Measurements from ENCODE around the gene TUBA8.

The TUBA8 gene

DNA sequence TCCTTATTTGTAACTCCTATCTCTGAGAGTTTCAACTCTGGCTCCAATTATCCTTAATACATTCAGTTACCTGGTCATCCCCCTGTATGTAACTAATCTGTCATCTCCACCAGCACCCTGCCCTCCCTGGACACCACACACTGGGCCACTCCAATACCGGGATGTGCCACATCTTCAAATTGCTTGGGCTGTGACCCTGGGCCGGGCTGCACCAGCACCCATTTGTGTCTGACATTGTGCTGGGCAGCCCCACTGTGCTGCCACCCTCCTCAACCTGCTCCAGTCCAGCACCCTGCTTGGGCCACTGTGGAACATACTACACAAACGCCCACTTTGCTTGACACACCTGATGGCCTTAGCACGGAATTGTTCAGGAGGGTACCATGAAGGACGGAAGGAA lies 37.2 kb downstream of the TUBA8 start:
- no peak for ATAC-seq
- TF ChIP-seq, protein P1, sequence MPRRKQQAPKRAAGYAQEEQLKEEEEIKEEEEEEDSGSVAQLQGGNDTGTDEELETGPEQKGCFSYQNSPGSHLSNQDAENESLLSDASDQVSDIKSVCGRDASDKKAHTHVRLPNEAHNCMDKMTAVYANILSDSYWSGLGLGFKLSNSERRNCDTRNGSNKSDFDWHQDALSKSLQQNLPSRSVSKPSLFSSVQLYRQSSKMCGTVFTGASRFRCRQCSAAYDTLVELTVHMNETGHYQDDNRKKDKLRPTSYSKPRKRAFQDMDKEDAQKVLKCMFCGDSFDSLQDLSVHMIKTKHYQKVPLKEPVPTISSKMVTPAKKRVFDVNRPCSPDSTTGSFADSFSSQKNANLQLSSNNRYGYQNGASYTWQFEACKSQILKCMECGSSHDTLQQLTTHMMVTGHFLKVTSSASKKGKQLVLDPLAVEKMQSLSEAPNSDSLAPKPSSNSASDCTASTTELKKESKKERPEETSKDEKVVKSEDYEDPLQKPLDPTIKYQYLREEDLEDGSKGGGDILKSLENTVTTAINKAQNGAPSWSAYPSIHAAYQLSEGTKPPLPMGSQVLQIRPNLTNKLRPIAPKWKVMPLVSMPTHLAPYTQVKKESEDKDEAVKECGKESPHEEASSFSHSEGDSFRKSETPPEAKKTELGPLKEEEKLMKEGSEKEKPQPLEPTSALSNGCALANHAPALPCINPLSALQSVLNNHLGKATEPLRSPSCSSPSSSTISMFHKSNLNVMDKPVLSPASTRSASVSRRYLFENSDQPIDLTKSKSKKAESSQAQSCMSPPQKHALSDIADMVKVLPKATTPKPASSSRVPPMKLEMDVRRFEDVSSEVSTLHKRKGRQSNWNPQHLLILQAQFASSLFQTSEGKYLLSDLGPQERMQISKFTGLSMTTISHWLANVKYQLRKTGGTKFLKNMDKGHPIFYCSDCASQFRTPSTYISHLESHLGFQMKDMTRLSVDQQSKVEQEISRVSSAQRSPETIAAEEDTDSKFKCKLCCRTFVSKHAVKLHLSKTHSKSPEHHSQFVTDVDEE (CRISPR knock-in tag; IDR thresholded peaks at IDR 0.05) = no peak
- TF ChIP-seq, protein P2, sequence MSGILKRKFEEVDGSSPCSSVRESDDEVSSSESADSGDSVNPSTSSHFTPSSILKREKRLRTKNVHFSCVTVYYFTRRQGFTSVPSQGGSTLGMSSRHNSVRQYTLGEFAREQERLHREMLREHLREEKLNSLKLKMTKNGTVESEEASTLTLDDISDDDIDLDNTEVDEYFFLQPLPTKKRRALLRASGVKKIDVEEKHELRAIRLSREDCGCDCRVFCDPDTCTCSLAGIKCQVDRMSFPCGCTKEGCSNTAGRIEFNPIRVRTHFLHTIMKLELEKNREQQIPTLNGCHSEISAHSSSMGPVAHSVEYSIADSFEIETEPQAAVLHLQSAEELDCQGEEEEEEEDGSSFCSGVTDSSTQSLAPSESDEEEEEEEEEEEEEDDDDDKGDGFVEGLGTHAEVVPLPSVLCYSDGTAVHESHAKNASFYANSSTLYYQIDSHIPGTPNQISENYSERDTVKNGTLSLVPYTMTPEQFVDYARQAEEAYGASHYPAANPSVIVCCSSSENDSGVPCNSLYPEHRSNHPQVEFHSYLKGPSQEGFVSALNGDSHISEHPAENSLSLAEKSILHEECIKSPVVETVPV (CRISPR knock-in tag; IDR thresholded peaks at IDR 0.05) = no peak
- TF ChIP-seq ISL1 (CRISPR knock-in tag; IDR thresholded peaks at IDR 0.05) (no peak), ZNF70 (CRISPR knock-in tag; IDR thresholded peaks at IDR 0.05) (no peak), CSDC2 (CRISPR knock-in tag; IDR thresholded peaks at IDR 0.05) (no peak), OSR1 (CRISPR knock-in tag; IDR thresholded peaks at IDR 0.05) (no peak), ZNF565 (CRISPR knock-in tag; conservative IDR thresholded peaks at IDR 0.05; ENCODE audit: low read depth) (no peak)

DNA sequence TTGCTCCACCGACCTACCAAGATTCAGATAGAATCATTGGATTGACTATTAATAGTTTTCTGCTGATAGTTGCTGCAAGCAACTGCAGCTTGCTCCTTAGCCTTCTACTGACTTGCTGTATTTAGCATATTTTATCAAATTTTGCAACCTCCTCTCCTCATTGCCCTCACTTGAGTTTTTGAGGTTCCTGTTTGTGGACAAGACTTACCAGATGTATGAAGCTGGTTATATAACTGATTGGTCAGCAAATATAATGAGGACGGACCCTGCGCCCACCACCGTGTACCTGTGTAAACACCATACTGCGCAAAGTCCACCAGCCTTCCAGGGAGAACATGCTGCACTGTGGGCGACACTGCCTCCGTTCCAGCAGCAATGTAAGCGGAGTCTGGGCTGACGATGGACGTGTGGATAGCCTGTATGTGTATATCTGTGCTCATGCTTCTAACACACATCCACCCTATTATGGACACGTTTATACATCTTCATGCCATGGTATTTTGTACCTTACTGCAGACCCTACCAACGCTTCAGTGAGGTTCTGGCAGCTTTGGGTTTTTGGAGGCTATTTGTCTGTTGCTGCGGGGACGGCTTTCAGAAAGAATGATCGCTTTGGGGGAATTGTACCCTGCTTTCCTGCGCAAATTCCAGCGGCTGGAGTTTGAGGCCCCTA lies 37.8 kb downstream of the TUBA8 start:
- no peak for ATAC-seq
- TF ChIP-seq ARNTL (CRISPR knock-in tag; IDR thresholded peaks at IDR 0.05; ENCODE audit: borderline replicate concordance, low read depth) (no peak), SNAI2 (CRISPR knock-in tag; IDR thresholded peaks at IDR 0.05) (no peak), ZNF565 (CRISPR knock-in tag; conservative IDR thresholded peaks at IDR 0.05; ENCODE audit: low read depth) (no peak), ISL1 (CRISPR knock-in tag; IDR thresholded peaks at IDR 0.05) (no peak), ZFP30 (CRISPR knock-in tag; IDR thresholded peaks at IDR 0.05) (no peak), RARB (CRISPR knock-in tag; IDR thresholded peaks at IDR 0.05) (no peak), ZC3H10 (CRISPR knock-in tag; IDR thresholded peaks at IDR 0.05) (no peak), TCF4 (CRISPR knock-in tag; IDR thresholded peaks at IDR 0.05; ENCODE audit: borderline replicate concordance) (no peak), TOX (CRISPR knock-in tag; IDR thresholded peaks at IDR 0.05; ENCODE audit: borderline replicate concordance) (no peak)
- TF ChIP-seq, protein P1 (CRISPR knock-in tag; IDR thresholded peaks at IDR 0.05) = no peak
- TF ChIP-seq, protein P3, sequence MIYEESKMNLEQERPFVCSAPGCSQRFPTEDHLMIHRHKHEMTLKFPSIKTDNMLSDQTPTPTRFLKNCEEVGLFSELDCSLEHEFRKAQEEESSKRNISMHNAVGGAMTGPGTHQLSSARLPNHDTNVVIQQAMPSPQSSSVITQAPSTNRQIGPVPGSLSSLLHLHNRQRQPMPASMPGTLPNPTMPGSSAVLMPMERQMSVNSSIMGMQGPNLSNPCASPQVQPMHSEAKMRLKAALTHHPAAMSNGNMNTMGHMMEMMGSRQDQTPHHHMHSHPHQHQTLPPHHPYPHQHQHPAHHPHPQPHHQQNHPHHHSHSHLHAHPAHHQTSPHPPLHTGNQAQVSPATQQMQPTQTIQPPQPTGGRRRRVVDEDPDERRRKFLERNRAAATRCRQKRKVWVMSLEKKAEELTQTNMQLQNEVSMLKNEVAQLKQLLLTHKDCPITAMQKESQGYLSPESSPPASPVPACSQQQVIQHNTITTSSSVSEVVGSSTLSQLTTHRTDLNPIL (CRISPR knock-in tag; IDR thresholded peaks at IDR 0.05; ENCODE audit: low read depth) = no peak
- TF ChIP-seq, protein P4, sequence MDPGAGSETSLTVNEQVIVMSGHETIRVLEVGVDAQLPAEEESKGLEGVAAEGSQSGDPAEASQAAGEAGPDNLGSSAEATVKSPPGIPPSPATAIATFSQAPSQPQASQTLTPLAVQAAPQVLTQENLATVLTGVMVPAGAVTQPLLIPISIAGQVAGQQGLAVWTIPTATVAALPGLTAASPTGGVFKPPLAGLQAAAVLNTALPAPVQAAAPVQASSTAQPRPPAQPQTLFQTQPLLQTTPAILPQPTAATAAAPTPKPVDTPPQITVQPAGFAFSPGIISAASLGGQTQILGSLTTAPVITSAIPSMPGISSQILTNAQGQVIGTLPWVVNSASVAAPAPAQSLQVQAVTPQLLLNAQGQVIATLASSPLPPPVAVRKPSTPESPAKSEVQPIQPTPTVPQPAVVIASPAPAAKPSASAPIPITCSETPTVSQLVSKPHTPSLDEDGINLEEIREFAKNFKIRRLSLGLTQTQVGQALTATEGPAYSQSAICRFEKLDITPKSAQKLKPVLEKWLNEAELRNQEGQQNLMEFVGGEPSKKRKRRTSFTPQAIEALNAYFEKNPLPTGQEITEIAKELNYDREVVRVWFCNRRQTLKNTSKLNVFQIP (CRISPR knock-in tag; IDR thresholded peaks at IDR 0.05; ENCODE audit: borderline replicate concordance, low read depth) = no peak

DNA sequence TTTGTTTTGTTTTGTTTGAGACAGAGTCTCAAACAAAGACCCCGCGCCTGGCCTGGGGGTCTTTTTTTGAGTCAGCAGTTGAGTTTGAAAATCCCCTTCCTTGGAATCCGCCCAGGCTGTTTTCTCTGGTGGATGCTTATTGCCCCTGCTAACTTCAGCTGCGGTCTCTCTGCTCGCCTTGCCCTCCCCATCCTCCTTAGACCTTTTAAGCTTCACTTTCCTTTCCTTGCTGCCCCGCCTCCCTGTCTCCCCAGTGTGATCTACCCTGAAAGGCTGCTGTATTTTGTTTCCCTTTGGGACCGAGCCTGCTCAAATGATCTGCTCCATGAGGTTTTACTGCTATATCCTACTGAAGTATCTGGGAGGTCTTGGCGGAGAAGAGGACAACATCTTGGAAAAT lies 41.9 kb downstream of the TUBA8 start:
- TF ChIP-seq RARB (CRISPR knock-in tag; IDR thresholded peaks at IDR 0.05) (no peak), SNAI2 (CRISPR knock-in tag; IDR thresholded peaks at IDR 0.05) (no peak), OSR1 (CRISPR knock-in tag; IDR thresholded peaks at IDR 0.05) (no peak), TOX (CRISPR knock-in tag; IDR thresholded peaks at IDR 0.05; ENCODE audit: borderline replicate concordance) (no peak), ZNF565 (CRISPR knock-in tag; conservative IDR thresholded peaks at IDR 0.05; ENCODE audit: low read depth) (no peak), GLIS3 (CRISPR knock-in tag; IDR thresholded peaks at IDR 0.05) (no peak), ARNTL (CRISPR knock-in tag; IDR thresholded peaks at IDR 0.05; ENCODE audit: borderline replicate concordance, low read depth) (no peak), ZNF8 (CRISPR knock-in tag; IDR thresholded peaks at IDR 0.05) (no peak)
- TF ChIP-seq, protein P3 (CRISPR knock-in tag; IDR thresholded peaks at IDR 0.05; ENCODE audit: low read depth) = no peak
- TF ChIP-seq, protein P4 (CRISPR knock-in tag; IDR thresholded peaks at IDR 0.05; ENCODE audit: borderline replicate concordance, low read depth) = no peak
- ATAC-seq = no peak
